Mesenchymal stem cell (in vitro differentiated cells and primary cell): ENCODE measurements around the gene SPATA3.
A peak's percentile ranks its signal among the peaks of the same experiment; 100 is the strongest.
"Not testable (repeated sequence)": the region's sequence is repeated elsewhere in the genome, so short reads cannot be mapped to it uniquely, and the experiment has no call there.

ENCODE experiments used
- DNase-seq: peaks from one replicate; pipeline ENCODE4 v3.0.0-alpha.2; 2013
- H2AFZ ChIP-seq: one replicate; pipeline ENCODE4 v1.6.1; 2013; ENCODE audit warnings: low read depth, mild to moderate bottlenecking, control low read depth, inconsistent platforms, low read length, moderate library complexity
- H2AK5ac ChIP-seq: 2 replicates; pipeline ENCODE4 v1.6.1; 2013; ENCODE audit warnings: low read length, moderate library complexity, mild to moderate bottlenecking, inconsistent platforms; ENCODE audit not compliant: severe bottlenecking
- H2BK120ac ChIP-seq: one replicate; pipeline ENCODE4 v1.6.1; 2013; ENCODE audit warnings: low read depth, mild to moderate bottlenecking, inconsistent platforms, low read length, moderate library complexity
- H2BK12ac ChIP-seq, 2 experiments: one replicate each; pipeline ENCODE4 v1.6.1; 2013; ENCODE audit warnings: inconsistent platforms in 2 of 2, low read length in 2 of 2, mild to moderate bottlenecking in 2 of 2, moderate library complexity in 2 of 2, control low read depth in 1 of 2
- H2BK15ac ChIP-seq: one replicate; pipeline ENCODE4 v1.6.1; 2013; ENCODE audit warnings: mild to moderate bottlenecking, low read depth, inconsistent platforms; ENCODE audit not compliant: poor library complexity, severe bottlenecking
- H2BK5ac ChIP-seq: 2 replicates; pipeline ENCODE4 v1.6.1; 2013; ENCODE audit warnings: low read depth, mild to moderate bottlenecking, low read length, control low read depth, inconsistent platforms; ENCODE audit not compliant: poor library complexity, severe bottlenecking
- H3K14ac ChIP-seq, 2 experiments: one replicate each; pipeline ENCODE4 v1.6.1; 2013; ENCODE audit warnings: inconsistent platforms in 2 of 2, low read length in 2 of 2, control low read depth in 1 of 2, mild to moderate bottlenecking in 1 of 2, moderate library complexity in 1 of 2
- H3K18ac ChIP-seq, 2 experiments: one replicate each; pipeline ENCODE4 v1.6.1; 2013; ENCODE audit warnings: inconsistent platforms in 2 of 2, low read length in 2 of 2, control low read depth in 1 of 2, low read depth in 1 of 2, mild to moderate bottlenecking in 1 of 2
- H3K23ac ChIP-seq, 2 experiments: one replicate each; pipeline ENCODE4 v1.6.1; 2013; ENCODE audit warnings: inconsistent platforms in 2 of 2, low read length in 2 of 2, mild to moderate bottlenecking in 2 of 2, moderate library complexity in 2 of 2, control low read depth in 1 of 2
- H3K27ac ChIP-seq: 2 replicates; pipeline ENCODE4 v1.5.1; 2013; ENCODE audit warnings: mild to moderate bottlenecking, moderate library complexity, low read length, control low read depth, inconsistent platforms; ENCODE audit not compliant: poor library complexity, severe bottlenecking
- H3K27me3 ChIP-seq, 2 experiments: 2 replicates each; pipeline versions ENCODE4 v1.6.1 to v1.7.0; 2013; ENCODE audit warnings: low read length in 2 of 2, mild to moderate bottlenecking in 2 of 2, moderate library complexity in 2 of 2, control low read depth in 1 of 2, inconsistent platforms in 1 of 2; ENCODE audit not compliant: control insufficient read depth in 1 of 2, insufficient read depth in 1 of 2
- H3K36me3 ChIP-seq, 2 experiments: 2 replicates each; pipeline versions ENCODE4 v1.6.1 to v1.7.0; 2013; ENCODE audit warnings: low read length in 2 of 2, control low read depth in 1 of 2, inconsistent platforms in 1 of 2, low read depth in 1 of 2, mild to moderate bottlenecking in 1 of 2; ENCODE audit not compliant: insufficient read depth in 2 of 2, control insufficient read depth in 1 of 2
- H3K4ac ChIP-seq, 2 experiments: one replicate each; pipeline ENCODE4 v1.6.1; 2013; ENCODE audit warnings: inconsistent platforms in 2 of 2, low read length in 2 of 2, mild to moderate bottlenecking in 2 of 2, moderate library complexity in 2 of 2, control low read depth in 1 of 2, low read depth in 1 of 2
- H3K4me1 ChIP-seq: 2 replicates; pipeline ENCODE4 v1.6.1; 2013; ENCODE audit warnings: low read depth, low read length, control low read depth; ENCODE audit not compliant: control insufficient read depth, insufficient read depth
- H3K4me2 ChIP-seq: 2 replicates; pipeline ENCODE4 v1.6.1; 2013; ENCODE audit warnings: low read length, mild to moderate bottlenecking, inconsistent platforms; ENCODE audit not compliant: poor library complexity, severe bottlenecking
- H3K4me3 ChIP-seq, 2 experiments: 2 replicates each; pipeline versions ENCODE4 v1.5.1 to v1.7.0; 2013; ENCODE audit warnings: low read length in 2 of 2, mild to moderate bottlenecking in 2 of 2, control low read depth in 1 of 2, low read depth in 1 of 2; ENCODE audit not compliant: insufficient read depth in 1 of 2
- H3K79me1 ChIP-seq: replicated peaks from 2 replicates; pipeline ENCODE4 v1.6.1; 2013; ENCODE audit warnings: mild to moderate bottlenecking, control low read depth, low read length, inconsistent platforms; ENCODE audit not compliant: poor library complexity, severe bottlenecking
- H3K9ac ChIP-seq: 2 replicates; pipeline ENCODE4 v1.7.0; 2013; ENCODE audit warnings: mild to moderate bottlenecking, low read length, moderate library complexity
- H3K9me3 ChIP-seq: 2 replicates; pipeline ENCODE4 v1.7.0; 2013; ENCODE audit warnings: mild to moderate bottlenecking, low read length; ENCODE audit not compliant: control insufficient read depth
- H4K8ac ChIP-seq: one replicate; pipeline ENCODE4 v1.6.1; 2013; ENCODE audit warnings: inconsistent platforms, mild to moderate bottlenecking, low read length, moderate library complexity
- H4K91ac ChIP-seq: one replicate; pipeline ENCODE4 v1.6.1; 2013; ENCODE audit warnings: mild to moderate bottlenecking, low read length, inconsistent platforms
- WGBS: methylation state at CpG from one replicate; pipeline ENCODE4 v1.1.7; 2013; ENCODE audit warnings: mixed read lengths; 5-methylcytosine and 5-hydroxymethylcytosine counted together

The SPATA3 gene

GRCh38 chr2:230964136-230964730 is 31.7 kb upstream of the SPATA3 start:
- Histone ChIP-seq H3K23ac (no peak overlapping the region), H3K4me3 (no peak overlapping the region), H2AK5ac (no peak overlapping the region), H4K8ac (no peak overlapping the region), H3K27ac (no peak overlapping the region), H3K9me3 (no peaks in the 10 kb centered on the region), H3K36me3 (no peaks in the 10 kb centered on the region), H4K91ac (no peak overlapping the region), H2BK15ac (no peak overlapping the region), H3K79me1 (no peaks in the 10 kb centered on the region), H2BK120ac (no peak overlapping the region), H3K18ac (no peak overlapping the region), H3K4me1 (peaks cover 3% of the 10 kb centered on the region), H2BK5ac (no peak overlapping the region), H3K4ac (no peak overlapping the region), H3K4me2 (no peak overlapping the region), H3K9ac (no peak overlapping the region), H3K14ac (peak overlapping the region in 1 of 2 experiments; percentile 26), H3K27me3 (peaks cover 0 to 22% of the 10 kb centered on the region in 2 experiments), H2BK12ac (no peak overlapping the region), H2AFZ (no peak overlapping the region)
- DNase-seq, result no peak
- 94% methylated on average over 36 of the region's 36 CpGs for WGBS

GRCh38 chr2:230967113-230967512 is 28.8 kb upstream of the SPATA3 start:
- no peak for DNase-seq
- Histone ChIP-seq H2BK5ac (no peak overlapping the region), H3K4me2 (no peak overlapping the region), H3K27ac (no peak overlapping the region), H3K27me3 (peaks cover 0 to 9% of the 10 kb centered on the region in 2 experiments), H3K79me1 (no peaks in the 10 kb centered on the region), H2BK120ac (no peak overlapping the region), H3K9me3 (no peaks in the 10 kb centered on the region), H3K36me3 (no peaks in the 10 kb centered on the region), H3K4me3 (no peak overlapping the region), H2AK5ac (no peak overlapping the region), H2BK12ac (no peak overlapping the region), H2AFZ (no peak overlapping the region), H2BK15ac (no peak overlapping the region), H3K23ac (no peak overlapping the region), H3K4me1 (no peaks in the 10 kb centered on the region), H3K18ac (no peak overlapping the region), H3K9ac (no peak overlapping the region), H4K8ac (no peak overlapping the region), H3K14ac (no peak overlapping the region), H3K4ac (no peak overlapping the region), H4K91ac (no peak overlapping the region)
- WGBS, result 52% methylated on average over 3 of the region's 3 CpGs

- H3K4me1 ChIP-seq, H3K9ac ChIP-seq, H3K36me3 ChIP-seq, H4K8ac ChIP-seq, H3K4me3 ChIP-seq, H3K79me1 ChIP-seq, H2BK120ac ChIP-seq, H2BK5ac ChIP-seq, DNase-seq, H3K14ac ChIP-seq, H3K9me3 ChIP-seq, H2BK12ac ChIP-seq, H3K27ac ChIP-seq, H2AFZ ChIP-seq, H3K18ac ChIP-seq, H2AK5ac ChIP-seq, H3K4ac ChIP-seq, H3K23ac ChIP-seq, H3K4me2 ChIP-seq, H3K27me3 ChIP-seq, H4K91ac ChIP-seq, H2BK15ac ChIP-seq: not testable (repeated sequence)
- 89% methylated on average over 6 of the region's 6 CpGs for WGBS
These were observed 27.6 kb upstream of the SPATA3 start for GRCh38 chr2:230968314-230968713.

- no peak overlapping the region for H2BK5ac ChIP-seq
- no peak overlapping the region for H4K91ac ChIP-seq
- no peak overlapping the region for H3K14ac ChIP-seq
- H3K27me3 ChIP-seq, result peaks cover 0 to 5% of the 10 kb centered on the region in 2 experiments
- no peak for DNase-seq
- no peak overlapping the region for H3K4me2 ChIP-seq
- no peaks in the 10 kb centered on the region for H3K79me1 ChIP-seq
- no peak overlapping the region for H3K9ac ChIP-seq
- H2AK5ac ChIP-seq, result no peak overlapping the region
- no peak overlapping the region for H4K8ac ChIP-seq
- H2BK15ac ChIP-seq, result no peak overlapping the region
- H3K23ac ChIP-seq, result no peak overlapping the region
- H3K27ac ChIP-seq, result no peak overlapping the region
- no peak overlapping the region for H3K4ac ChIP-seq
- peaks cover 2% of the 10 kb centered on the region for H3K4me1 ChIP-seq
- H3K9me3 ChIP-seq, result no peaks in the 10 kb centered on the region
- H2BK12ac ChIP-seq, result no peak overlapping the region
- H2AFZ ChIP-seq, result no peak overlapping the region
- WGBS, result 91% methylated on average over 16 of the region's 16 CpGs
- H3K36me3 ChIP-seq, result no peaks in the 10 kb centered on the region
- H3K4me3 ChIP-seq, result no peak overlapping the region
- no peak overlapping the region for H3K18ac ChIP-seq
- no peak overlapping the region for H2BK120ac ChIP-seq
These were observed 26.8 kb upstream of the SPATA3 start for GRCh38 chr2:230968921-230969658.
